Choroid plexus epithelial cell (primary cell): ENCODE results near the gene KCNA1.

Experiments
- DNase-seq: peaks from one replicate; pipeline ENCODE4 v3.0.0-alpha.2; 2010; ENCODE audit warnings: low read depth
- H3K4me3 ChIP-seq: 2 replicates; pipeline ENCODE4 v1.5.1; 2011; ENCODE audit warnings: low read depth, mild to moderate bottlenecking, control low read depth, low read length, moderate library complexity
- CTCF ChIP-seq: conservative IDR thresholded peaks from 2 replicates; pipeline ENCODE4 v1.5.1; 2011; ENCODE audit warnings: low read depth, mild to moderate bottlenecking, control low read depth, inconsistent platforms, low read length, moderate library complexity

The KCNA1 gene

DNA sequence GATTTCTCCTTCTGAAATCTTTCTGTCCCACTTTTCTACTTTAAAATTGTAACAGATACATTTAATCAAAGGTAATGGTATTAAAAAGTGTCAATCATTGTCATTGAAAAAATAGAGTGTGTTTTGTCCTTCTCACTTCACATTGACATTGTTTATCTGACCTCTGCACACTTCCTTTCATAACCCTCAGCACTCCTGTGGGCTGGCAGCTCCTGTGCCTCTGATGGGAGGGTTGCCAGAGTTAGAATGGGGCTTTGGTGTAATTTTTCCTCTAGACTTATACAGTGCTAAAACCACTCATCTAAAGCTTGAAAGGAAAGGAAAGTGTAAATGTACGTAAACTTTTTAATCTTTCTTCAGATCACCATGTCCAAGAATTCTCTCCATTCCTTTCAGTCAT is 23.7 kb downstream of the KCNA1 start:
- H3K4me3 ChIP-seq, result no peak overlapping the region
- no peak for DNase-seq
- TF ChIP-seq CTCF, result no peak

- no peak for DNase-seq
- H3K4me3 ChIP-seq, result no peak overlapping the region
- no peak for TF ChIP-seq CTCF
Measured at GRCh38 chr12:4934407-4935035, 24.8 kb downstream of the KCNA1 start.

DNA sequence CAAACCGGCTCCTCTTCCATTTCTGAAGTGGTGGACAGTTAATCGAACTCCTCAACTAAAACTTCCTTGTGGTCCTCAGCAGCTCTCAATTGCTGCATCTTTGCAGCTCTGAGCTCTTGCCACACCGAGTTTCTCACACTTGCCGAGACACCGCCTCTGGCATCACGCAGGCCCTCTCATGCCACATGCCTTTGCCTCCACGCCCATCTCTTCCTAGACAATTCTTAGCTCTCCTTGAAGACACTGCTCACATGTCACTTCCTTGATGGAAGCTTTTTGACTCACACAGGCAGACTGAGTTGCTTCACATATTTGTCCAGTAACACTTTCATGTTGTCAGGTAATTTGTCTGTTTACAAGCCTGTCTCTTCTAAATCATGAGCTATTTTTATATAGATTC is 29.2 kb downstream of the KCNA1 start:
- H3K4me3 ChIP-seq, result no peak overlapping the region
- no peak for TF ChIP-seq CTCF
- DNase-seq, result no peak

- no peak overlapping the region for H3K4me3 ChIP-seq
- no peak for TF ChIP-seq CTCF
- DNase-seq, result no peak
Measured at GRCh38 chr12:4939418-4940023, 29.8 kb downstream of the KCNA1 start.

DNA sequence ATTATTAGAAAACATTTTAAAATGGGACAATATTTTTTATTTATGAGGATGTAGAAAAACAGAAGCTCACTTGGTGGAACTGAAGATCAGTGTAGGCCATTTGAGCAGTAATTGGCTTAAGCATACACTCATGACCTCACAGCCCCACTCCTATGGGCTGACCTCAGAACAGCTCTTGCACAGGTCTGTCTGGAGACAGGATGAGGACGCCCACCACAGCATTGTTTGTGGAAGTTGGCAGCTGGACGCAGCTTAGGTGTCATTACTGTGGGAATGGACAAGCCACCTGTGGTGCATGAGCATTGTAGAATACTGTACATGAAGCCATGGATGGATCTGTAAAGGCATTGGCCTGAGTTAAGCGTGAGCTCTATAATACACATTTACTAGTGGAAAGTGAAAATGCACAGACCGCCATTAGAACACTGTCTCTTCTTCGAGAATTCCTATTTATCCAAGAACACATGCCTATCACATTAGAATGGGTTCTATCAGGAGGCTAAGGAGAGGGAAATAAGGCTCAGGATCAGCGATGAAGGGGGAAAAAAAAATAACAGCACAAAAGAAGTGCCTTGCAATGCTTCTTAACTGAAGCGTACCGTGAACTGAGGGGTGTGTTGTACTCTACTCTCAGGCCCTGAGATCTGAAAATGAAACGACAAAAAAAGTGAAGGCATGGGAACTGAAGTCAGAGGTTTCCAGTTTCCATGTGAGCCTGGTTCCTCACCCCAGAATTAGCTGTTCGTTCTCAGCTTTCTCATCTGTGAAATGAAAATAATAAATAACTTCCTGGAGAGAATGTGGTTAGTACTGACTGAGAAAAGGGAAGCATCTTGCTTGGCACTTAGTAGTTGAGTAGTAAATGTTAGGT is 33.6 kb downstream of the KCNA1 start:
- DNase-seq, result no peak
- H3K4me3 ChIP-seq, result no peak overlapping the region
- TF ChIP-seq CTCF, result no peak

DNA sequence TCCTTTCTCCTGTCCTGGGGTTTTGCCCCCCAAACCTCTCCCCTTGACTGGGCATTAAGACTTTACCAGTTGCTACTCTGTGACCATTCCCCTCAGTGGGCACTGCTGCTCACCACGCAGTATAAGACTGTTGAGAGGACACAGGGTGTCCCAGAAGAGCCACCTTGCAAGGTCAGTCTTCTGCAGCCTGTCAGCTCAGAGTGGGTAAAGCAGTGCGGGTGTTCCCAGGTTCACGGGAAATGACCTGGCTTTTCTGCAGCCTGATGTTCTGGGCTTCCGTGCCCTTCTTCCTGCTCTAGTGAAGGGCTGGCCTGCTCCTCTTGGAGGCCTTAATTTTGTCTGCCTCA is 34.2 kb downstream of the KCNA1 start:
- no peak for DNase-seq
- TF ChIP-seq CTCF, result no peak
- H3K4me3 ChIP-seq, result no peak overlapping the region

DNA sequence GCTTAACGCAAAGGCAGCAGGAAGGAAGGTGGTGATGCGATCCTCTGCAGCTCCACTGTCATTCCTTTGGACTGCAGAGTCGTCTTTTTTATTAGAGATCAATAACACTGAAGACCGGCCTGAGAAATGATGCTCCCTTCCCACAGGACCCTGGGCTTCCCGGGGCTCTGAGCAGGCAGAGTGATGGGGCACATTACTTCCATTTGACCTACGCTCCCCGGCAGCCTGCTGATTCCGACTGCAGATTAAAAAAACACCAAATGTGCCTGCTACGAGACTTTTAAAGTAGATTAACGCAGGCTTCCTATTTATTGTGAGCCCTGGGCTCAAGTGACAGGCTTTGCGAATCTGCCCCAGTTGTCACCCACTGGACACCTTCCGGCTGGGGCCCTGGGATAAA is 37.5 kb downstream of the KCNA1 start:
- TF ChIP-seq CTCF, result no peak

More for the DNA sequence above, 37.5 kb downstream of the KCNA1 start:
- H3K4me3 ChIP-seq, result no peak overlapping the region
- no peak for DNase-seq
